IMR-90 (cell line): Measurements from ENCODE around the gene PPP1R10. TPM values are rescaled to one million over a fixed set of nuclear protein-coding genes. Genes with fewer than 3 reads are reported as not detected.

ENCODE experiments used
- ATAC-seq: fragments of 200-7000 bp; cut with Tn5 transposase; 2 replicates; pipeline ENCODE4 v1.9.1; 2020; ENCODE audit warnings: low read depth, mild to moderate bottlenecking, moderate library complexity
- BruUV-seq: library from RNA; stranded (reverse); fragments of 400-500 nt; replicated peaks from 2 replicates; lab custom pipeline; 2021; lab: Mats Ljungman, UMichigan
- CTCF ChIA-PET: fragments of 300-600 bp; formaldehyde crosslinking; extraction: SDS; loops from one replicate; lab custom pipeline; 2021; ENCODE audit warnings: antibody characterized with exemption; lab: Yijun Ruan, JAX
- POLR2A ChIA-PET: fragments of 300-600 bp; sonication (Branson Sonifier 250); formaldehyde crosslinking; loops from one replicate; lab custom pipeline; 2022; ENCODE audit warnings: antibody characterized with exemption; ENCODE audit not compliant: unreplicated experiment; lab: Charles Lee
- DNase-seq: peaks from one replicate; pipeline ENCODE4 v3.0.0; 2013
- H2AFZ ChIP-seq: replicated peaks from 2 replicates; pipeline ENCODE3; 2013; ENCODE audit warnings: low read length, mild to moderate bottlenecking; ENCODE audit not compliant: poor library complexity
- H2AK5ac ChIP-seq: 2 replicates; pipeline ENCODE4 v1.6.1; 2013; ENCODE audit warnings: low read depth, low read length, inconsistent platforms
- H2AK9ac ChIP-seq: replicated peaks from 2 replicates; pipeline ENCODE3; 2013; ENCODE audit warnings: mild to moderate bottlenecking, low read depth, low read length, moderate library complexity; ENCODE audit not compliant: poor library complexity
- H2BK120ac ChIP-seq: 2 replicates; pipeline ENCODE4 v1.6.1; 2013; ENCODE audit warnings: low read depth, low read length, inconsistent platforms
- H2BK15ac ChIP-seq: 3 replicates; pipeline ENCODE4 v1.6.1; 2013; ENCODE audit warnings: low read depth, low read length, inconsistent platforms
- H2BK20ac ChIP-seq: 2 replicates; pipeline ENCODE4 v1.6.1; 2013; ENCODE audit warnings: low read depth, mild to moderate bottlenecking, inconsistent platforms, low read length, moderate library complexity
- H2BK5ac ChIP-seq: 2 replicates; pipeline ENCODE4 v1.6.1; 2013; ENCODE audit warnings: mild to moderate bottlenecking, low read depth, low read length, inconsistent platforms; ENCODE audit not compliant: poor library complexity, severe bottlenecking
- H3K14ac ChIP-seq: replicated peaks from 2 replicates; pipeline ENCODE4 v1.6.1; 2013; ENCODE audit warnings: low read depth, low read length, inconsistent platforms
- H3K18ac ChIP-seq: 2 replicates; pipeline ENCODE4 v1.6.1; 2013; ENCODE audit warnings: low read depth, low read length, control low read depth
- H3K23ac ChIP-seq: 2 replicates; pipeline ENCODE4 v1.6.1; 2013; ENCODE audit warnings: low read depth, low read length, inconsistent platforms
- H3K27ac ChIP-seq: 2 replicates; pipeline ENCODE4 v1.5.1; 2013; ENCODE audit warnings: mild to moderate bottlenecking, control low read depth, low read length; ENCODE audit not compliant: insufficient read depth
- H3K27me3 ChIP-seq: 2 replicates; pipeline ENCODE4 v1.6.1; 2013; ENCODE audit warnings: low read length; ENCODE audit not compliant: control insufficient read depth, insufficient read depth
- H3K36me3 ChIP-seq: 2 replicates; pipeline ENCODE4 v1.6.1; 2013; ENCODE audit warnings: low read length, mixed read lengths; ENCODE audit not compliant: control insufficient read depth, insufficient read depth
- H3K4ac ChIP-seq: 2 replicates; pipeline ENCODE4 v1.6.1; 2013; ENCODE audit warnings: low read depth, low read length, inconsistent platforms
- H3K4me1 ChIP-seq: 2 replicates; pipeline ENCODE4 v1.6.1; 2013; ENCODE audit warnings: low read length, mixed read lengths; ENCODE audit not compliant: control insufficient read depth, insufficient read depth
- H3K4me2 ChIP-seq: 2 replicates; pipeline ENCODE4 v1.6.1; 2013; ENCODE audit warnings: low read depth, mild to moderate bottlenecking, control low read depth, low read length, moderate library complexity
- H3K4me3 ChIP-seq: 2 replicates; pipeline ENCODE4 v1.5.1; 2013; ENCODE audit warnings: low read depth, mild to moderate bottlenecking, control low read depth, low read length, moderate library complexity; ENCODE audit not compliant: insufficient read depth
- H3K56ac ChIP-seq: 2 replicates; pipeline ENCODE4 v1.6.1; 2013; ENCODE audit warnings: low read length, inconsistent platforms; ENCODE audit not compliant: insufficient read depth; ENCODE audit errors: extremely low read depth
- H3K79me1 ChIP-seq, 2 experiments: 2 replicates each; pipeline ENCODE4 v1.6.1; 2013; ENCODE audit warnings: low read length in 2 of 2, inconsistent platforms in 1 of 2, low read depth in 1 of 2
- H3K9ac ChIP-seq: 2 replicates; pipeline ENCODE4 v1.6.1; 2013; ENCODE audit warnings: low read depth, low read length, control low read depth
- H3K9me1 ChIP-seq: 2 replicates; pipeline ENCODE4 v1.6.1; 2013; ENCODE audit warnings: low read length, inconsistent platforms; ENCODE audit not compliant: insufficient read depth
- H3K9me3 ChIP-seq: 2 replicates; pipeline ENCODE4 v1.6.1; 2013; ENCODE audit warnings: low read length; ENCODE audit not compliant: control insufficient read depth, insufficient read depth
- H4K20me1 ChIP-seq: 2 replicates; pipeline ENCODE4 v1.6.1; 2013; ENCODE audit warnings: low read length, inconsistent platforms; ENCODE audit not compliant: insufficient read depth
- H4K5ac ChIP-seq: 2 replicates; pipeline ENCODE4 v1.6.1; 2013; ENCODE audit warnings: mild to moderate bottlenecking, low read depth, low read length, control low read depth
- H4K8ac ChIP-seq, 2 experiments: 2 replicates each; pipeline ENCODE4 v1.6.1; 2013; ENCODE audit warnings: low read depth in 2 of 2, low read length in 2 of 2, control low read depth in 1 of 2, inconsistent platforms in 1 of 2
- H4K91ac ChIP-seq: 2 replicates; pipeline ENCODE4 v1.6.1; 2013; ENCODE audit warnings: low read depth, low read length, inconsistent platforms; ENCODE audit not compliant: insufficient read depth
- CHD1 ChIP-seq: IDR thresholded peaks from 2 replicates; pipeline ENCODE4 v1.6.1; 2012; ENCODE audit warnings: low read depth, low read length, improper control_type of control experiment
- MAFK ChIP-seq: IDR thresholded peaks from 2 replicates; pipeline ENCODE4 v1.6.1; 2012; ENCODE audit warnings: low read depth, low read length, improper control_type of control experiment
- RCOR1 ChIP-seq: IDR thresholded peaks from 2 replicates; pipeline ENCODE4 v1.6.1; 2012; ENCODE audit warnings: mild to moderate bottlenecking, low read length, improper control_type of control experiment; ENCODE audit not compliant: insufficient replicate concordance
- RFX5 ChIP-seq: IDR thresholded peaks from 2 replicates; pipeline ENCODE4 v1.8.0; 2012; ENCODE audit warnings: low read depth, mild to moderate bottlenecking, low read length, moderate library complexity
- USF2 ChIP-seq: fragments of 150-350 bp; IDR thresholded peaks from 2 replicates; pipeline ENCODE4 v1.6.1; 2017; ENCODE audit warnings: mild to moderate bottlenecking, antibody characterized with exemption, low read length, low read depth
- dilution Hi-C: fragments of 300-500 bp; cut with HindIII; formaldehyde crosslinking; loops from one replicate; pipeline ENCODE4 v1.14.3; 2018; ENCODE audit warnings: low sequenced_read_pairs; ENCODE audit not compliant: unreplicated experiment
- in situ Hi-C: fragments of 300-500 bp; cut with MboI; formaldehyde crosslinking; loops from 3 replicates; pipeline ENCODE4 v1.14.3; 2019; ENCODE audit warnings: low sequenced_read_pairs, inconsistent platforms, mixed read lengths
- intact Hi-C: fragments of 100-400 bp; cut with micrococcal nuclease; formaldehyde crosslinking; loops from 2 replicates; pipeline ENCODE4 v1.10.0; 2022
- polyA plus RNA-seq, 3 experiments: library from polyadenylated mRNA; depleted of rRNA; stranded (reverse); fragments of >200 nt; gene quantifications; 2 replicates each; pipeline ENCODE4 v1.2.3, GENCODE V29; 2012; ENCODE audit warnings: low replicate concordance in 1 of 3
- total RNA-seq: library from RNA; depleted of rRNA; stranded (reverse); fragments of >200 nt; gene quantifications from 2 replicates; pipeline ENCODE4 v1.2.3, GENCODE V29; 2012

Gene PPP1R10
- total and polyA plus RNA-seq, 2 of the 4 experiments (the other 2 are of a cell fraction): 18.8 to 21.2 TPM

DNA sequence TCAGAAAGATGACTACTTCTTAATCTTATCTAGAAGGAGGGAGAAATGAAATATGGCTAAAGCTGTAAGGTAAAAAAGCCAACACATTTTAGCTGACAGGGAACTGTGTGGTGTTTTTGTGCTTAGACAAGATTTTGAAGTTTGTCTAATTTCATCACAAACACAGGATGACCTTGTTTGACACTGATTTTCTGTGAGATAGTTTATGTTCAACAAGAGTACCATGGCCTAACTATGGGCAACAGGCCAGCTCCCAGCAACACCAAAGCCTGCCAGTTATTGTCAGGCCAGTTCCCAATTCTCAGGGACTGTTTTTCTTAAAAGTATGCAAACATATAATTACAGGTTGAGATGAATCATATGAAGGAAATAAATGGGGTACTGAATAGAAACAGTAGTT, 51.3 kb downstream of the PPP1R10 start:
- no TSS peak for BruUV-seq
- no peak overlapping the region for H2BK120ac ChIP-seq
- H3K9me1 ChIP-seq: peaks cover 4% of the 10 kb centered on the region; the same call in 1 of the 2 replicates
- no peak overlapping the region for H2AFZ ChIP-seq
- H3K23ac ChIP-seq: no peak overlapping the region
- H3K36me3 ChIP-seq: peaks cover 16% of the 10 kb centered on the region
- no peak overlapping the region for H3K4me2 ChIP-seq
- H3K14ac ChIP-seq: no peak overlapping the region
- no peak overlapping the region for H3K56ac ChIP-seq
- ATAC-seq (peak; percentile 33), DNase-seq (peak; percentile 6)
- no peak overlapping the region for H2AK5ac ChIP-seq
- H4K8ac ChIP-seq: no peak overlapping the region
- H3K4ac ChIP-seq: no peak overlapping the region
- H2BK15ac ChIP-seq: no peak overlapping the region
- in situ Hi-C loops: no loop called here
- H3K4me1 ChIP-seq: peaks cover 2% of the 10 kb centered on the region; the same call in 1 of the 2 replicates
- no peak overlapping the region for H3K18ac ChIP-seq
- no peak overlapping the region for H2BK5ac ChIP-seq
- dilution Hi-C loops: no loop called here
- no peak overlapping the region for H2BK20ac ChIP-seq
- no peaks in the 10 kb centered on the region for H3K27me3 ChIP-seq
- intact Hi-C loops: no loop called here
- no peak overlapping the region for H4K91ac ChIP-seq
- CTCF ChIA-PET: interaction anchor here (0.9 kb wide), 1 partner anchor 25 kb away, joined by 3 read pairs; no protein-coding TSS in a partner anchor
- H3K4me3 ChIP-seq: no peak overlapping the region
- H3K9me3 ChIP-seq: no peaks in the 10 kb centered on the region
- no peak overlapping the region for H4K5ac ChIP-seq
- peaks cover 11 to 37% of the 10 kb centered on the region in 2 experiments for H3K79me1 ChIP-seq
- no peak overlapping the region for H2AK9ac ChIP-seq
- no peak overlapping the region for H3K9ac ChIP-seq
- H3K27ac ChIP-seq: no peak overlapping the region
- TF ChIP-seq RFX5 (no peak), MAFK (no peak), USF2 (no peak), CHD1 (no peak), RCOR1 (no peak)
- POLR2A ChIA-PET: interaction anchor here (0.6 kb wide), 1 partner anchor 9 kb away, joined by 6 read pairs; no protein-coding TSS in a partner anchor
- peaks cover 8% of the 10 kb centered on the region; the same call in 1 of the 2 replicates for H4K20me1 ChIP-seq
